HG03135 (cell line): ENCODE data around the gene KCNE1.
A peak's percentile ranks its signal among the peaks of the same experiment; 100 is the strongest.

ENCODE experiments used
- ATAC-seq: cut with Tn5 transposase; IDR thresholded peaks from one replicate; pipeline ENCODE4 v1.9.1; 2021; ENCODE audit warnings: mild to moderate bottlenecking, moderate library complexity; ENCODE audit not compliant: unreplicated experiment

KCNE1 gene

DNA sequence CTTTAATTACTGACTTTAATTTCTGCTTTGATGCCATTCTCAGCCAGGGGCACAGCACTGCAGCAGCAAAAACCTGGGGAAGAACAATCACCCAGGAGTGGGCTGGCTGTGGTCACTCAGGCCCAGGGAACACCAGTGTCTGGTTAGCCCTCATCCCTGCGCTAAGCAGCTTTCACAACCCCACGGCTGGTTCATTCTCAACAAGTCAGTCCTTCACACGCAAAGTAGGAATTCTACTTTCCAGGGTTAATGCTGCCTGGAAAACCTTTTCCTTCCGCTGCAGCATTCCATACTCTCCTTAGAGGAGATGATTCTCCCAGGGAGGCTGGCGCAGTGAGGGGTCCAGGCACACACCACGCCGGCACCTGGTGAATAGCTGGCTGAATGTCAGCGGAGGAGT, 24.3 kb upstream of the KCNE1 start:
- no peak for ATAC-seq

DNA sequence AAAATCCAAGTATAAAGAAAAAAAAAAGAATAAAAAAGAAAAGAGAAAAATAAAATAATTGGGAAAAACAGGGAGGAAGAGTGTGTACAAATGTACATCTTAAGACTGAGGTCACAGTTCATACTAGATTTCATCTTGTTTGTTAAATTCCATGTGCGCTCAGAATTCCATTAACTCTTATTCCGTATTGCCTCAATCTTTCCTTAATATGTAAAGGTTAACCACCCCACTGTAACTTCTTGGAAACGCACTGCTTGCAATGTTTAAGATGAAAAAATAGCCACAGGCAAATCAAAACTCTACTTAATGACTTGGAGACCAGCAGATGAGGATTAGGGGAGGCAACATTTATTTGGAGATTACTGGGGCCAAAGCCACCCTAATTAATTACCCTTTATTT, 23.9 kb upstream of the KCNE1 start:
- ATAC-seq = no peak

DNA sequence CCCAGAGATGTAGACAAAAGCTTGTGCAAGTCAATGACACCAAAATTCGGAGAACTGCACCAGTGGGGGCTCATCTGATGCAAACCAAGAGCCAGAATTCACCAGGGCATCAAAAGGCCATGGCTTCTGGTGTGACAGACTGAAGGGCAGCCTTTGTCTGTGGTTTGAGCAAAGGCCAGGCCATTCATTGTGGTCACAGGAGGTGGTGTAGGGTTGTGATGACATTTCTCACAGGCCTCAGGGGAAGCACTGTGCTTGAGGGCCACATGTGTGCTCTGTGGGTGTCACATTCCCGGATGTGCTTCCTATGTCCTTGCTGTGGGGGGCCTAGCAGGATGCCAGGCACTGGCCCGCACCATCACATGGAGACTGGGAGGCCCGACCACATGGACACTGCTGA, 22.5 kb upstream of the KCNE1 start:
- ATAC-seq = no peak

DNA sequence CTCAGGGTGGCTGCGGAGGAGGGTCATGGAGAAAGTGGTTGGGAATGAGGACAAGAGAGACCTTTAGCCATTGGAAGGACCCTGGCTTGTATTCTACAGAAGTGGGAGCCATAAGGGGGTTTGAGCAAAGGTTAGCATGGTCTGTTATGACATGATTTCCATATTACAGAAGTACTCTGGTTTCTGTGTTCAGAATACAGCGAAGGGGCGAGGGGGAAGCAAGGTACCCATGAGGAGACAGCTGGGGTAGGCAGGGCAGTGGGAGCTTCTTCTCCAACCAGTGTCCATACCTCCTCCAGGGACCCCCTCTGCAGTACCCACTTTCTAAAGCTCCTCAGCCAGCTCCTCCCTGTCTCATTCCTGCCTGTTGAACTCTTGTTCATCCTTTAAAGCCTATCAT, 21.9 kb upstream of the KCNE1 start:
- ATAC-seq = no peak

DNA sequence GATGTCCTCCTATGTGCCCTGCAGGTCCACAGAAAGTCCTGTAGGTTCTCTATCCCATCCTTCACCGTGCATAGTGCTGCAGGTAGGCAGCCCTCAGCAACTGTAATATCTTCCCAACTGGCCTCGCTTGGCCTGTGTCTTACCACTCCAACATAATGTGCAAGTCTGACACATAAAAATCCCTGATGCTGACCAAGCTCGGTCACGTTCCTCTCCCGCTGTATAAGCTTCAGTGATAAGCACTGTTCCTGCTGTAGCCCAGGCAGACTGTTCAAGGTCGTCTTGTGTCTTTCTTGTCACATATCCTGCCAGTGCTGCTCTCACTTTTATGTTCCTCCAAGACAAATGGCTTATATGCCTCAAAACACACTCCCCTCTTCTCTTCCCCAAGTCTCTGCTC, 19.4 kb upstream of the KCNE1 start:
- ATAC-seq = no peak

DNA sequence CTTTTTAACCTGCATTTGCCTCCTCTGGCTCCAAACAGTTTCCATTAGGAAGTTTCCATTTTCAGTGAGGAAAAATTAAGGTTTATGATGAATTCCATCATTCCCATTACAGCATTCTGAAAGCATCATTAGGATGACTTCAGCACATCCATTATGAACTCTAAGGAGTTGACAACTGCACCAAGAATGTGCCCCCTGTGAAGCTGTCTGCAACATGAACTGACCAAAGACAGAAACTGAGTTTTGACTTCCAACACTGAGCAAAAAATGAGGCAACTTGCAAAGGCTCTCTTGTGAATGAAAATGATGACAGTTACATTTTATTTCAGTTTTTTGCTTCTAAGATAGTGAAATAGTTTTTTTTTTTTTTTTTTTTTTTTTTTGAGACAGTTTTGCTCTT, 18.3 kb upstream of the KCNE1 start:
- ATAC-seq = no peak

DNA sequence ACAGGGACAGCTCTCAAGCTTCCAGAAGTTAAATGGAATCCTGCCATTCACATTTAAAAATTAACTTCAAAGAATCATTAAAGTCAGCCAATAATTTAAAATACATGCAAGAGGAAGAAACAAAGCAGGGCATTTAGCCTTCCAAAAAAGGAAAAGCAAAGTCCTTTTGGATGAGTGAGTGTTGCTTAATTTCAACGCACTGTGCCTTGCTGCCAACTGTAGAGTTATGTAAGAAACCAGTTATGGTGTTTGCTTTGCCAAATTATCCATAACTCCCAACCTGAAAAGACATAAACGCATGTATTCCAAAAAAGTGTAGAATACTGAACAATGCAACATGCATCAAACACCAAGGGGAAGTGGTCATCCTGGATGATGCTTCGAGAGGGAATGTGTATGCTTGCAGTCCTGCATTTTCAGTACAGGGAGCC, 16.1 kb upstream of the KCNE1 start:
- ATAC-seq = no peak

DNA sequence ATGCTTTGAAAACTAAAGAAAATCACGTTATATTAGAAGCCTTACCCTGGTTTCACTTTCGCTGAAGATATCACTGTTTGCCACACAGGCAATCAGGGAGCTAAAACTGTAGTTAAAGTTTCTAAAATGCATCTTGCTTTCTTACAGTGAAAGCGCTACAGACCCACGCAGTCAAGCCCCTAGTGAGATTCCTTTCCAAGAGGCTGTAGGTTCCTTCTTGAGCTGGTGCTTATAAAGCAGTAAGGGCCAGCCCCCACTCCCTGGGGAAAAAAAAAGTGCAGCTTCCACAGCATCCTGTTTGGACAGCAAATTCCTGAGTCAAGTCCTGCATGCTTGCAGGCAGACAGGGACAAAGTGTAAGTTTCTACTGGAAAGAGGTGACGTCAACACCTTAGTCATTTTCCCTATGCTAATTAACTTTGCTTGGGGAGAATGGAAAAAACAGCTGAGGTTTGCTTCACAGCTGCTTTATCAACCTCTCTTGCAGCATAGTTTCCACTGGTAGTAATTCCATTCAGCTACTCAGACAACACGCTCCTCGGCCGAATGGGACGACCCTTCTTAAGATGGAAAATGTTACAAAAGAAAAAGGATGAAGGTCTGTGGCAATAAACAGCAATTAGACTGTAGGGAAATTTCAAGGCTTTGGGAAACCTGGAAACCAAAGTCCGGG, 14.7 kb upstream of the KCNE1 start:
- no peak for ATAC-seq

DNA sequence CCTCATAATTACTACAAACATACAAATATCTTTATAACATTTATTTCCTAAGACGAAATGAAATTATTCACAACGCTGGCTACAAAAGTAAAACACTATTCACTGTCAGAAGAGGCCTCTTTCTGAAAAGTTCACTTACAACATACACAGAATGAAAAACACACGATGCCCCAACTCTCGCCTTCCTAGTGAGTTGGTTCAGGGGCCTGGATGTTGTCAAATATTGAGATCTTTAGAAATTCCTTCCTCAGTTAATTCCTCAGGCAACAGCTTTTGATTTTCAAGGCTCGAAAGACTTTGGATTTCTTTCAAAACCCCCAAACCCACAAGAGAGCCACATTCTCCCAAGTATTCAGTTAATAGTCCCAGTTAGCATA, 14.2 kb upstream of the KCNE1 start:
- ATAC-seq = no peak

DNA sequence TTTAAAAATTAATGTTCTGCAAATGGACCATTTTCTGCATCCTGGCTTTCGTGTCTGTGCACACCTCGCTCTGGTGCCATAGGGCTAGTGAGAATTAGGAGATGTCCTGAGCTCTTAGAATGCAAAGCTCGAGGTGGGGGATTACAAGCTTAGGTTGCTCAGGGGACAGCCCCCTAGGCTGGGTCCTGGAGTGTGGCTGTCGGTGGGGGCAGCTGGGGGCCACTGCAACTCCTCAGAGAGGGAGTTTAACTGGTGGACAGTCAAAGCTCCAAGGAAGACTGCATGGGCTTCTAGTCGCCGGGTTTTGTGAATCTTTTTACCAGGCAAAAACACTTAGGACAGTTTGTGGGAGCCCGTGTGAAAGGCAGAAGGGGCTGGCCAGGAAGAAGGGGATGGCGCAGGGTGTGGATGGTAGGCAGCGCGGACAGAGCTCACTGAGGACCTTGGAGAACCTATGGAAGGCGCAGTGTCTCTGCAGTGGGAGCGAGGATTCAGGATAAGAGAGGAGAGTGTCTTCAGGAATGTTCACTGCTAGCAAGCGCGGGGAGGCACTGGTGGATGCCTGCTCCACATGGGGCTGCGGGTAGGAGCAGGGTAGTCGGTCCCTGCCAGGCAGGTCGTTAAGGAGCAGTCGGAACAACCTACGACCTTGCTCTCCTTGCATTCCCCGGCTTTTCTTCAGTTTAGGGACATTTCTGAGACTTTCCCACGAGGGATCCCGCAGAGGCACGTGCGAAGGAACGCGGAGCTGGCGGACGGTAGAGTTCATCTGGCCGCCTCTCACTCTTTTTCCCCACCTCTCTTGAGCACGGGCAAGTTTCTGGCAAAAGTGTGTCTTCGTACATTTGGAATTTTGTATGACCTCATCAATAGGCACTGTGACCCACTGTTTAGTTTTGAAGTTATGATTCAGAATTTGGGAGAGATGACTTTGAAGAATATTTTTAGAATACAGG, 12.9 kb upstream of the KCNE1 start:
- no peak for ATAC-seq

DNA sequence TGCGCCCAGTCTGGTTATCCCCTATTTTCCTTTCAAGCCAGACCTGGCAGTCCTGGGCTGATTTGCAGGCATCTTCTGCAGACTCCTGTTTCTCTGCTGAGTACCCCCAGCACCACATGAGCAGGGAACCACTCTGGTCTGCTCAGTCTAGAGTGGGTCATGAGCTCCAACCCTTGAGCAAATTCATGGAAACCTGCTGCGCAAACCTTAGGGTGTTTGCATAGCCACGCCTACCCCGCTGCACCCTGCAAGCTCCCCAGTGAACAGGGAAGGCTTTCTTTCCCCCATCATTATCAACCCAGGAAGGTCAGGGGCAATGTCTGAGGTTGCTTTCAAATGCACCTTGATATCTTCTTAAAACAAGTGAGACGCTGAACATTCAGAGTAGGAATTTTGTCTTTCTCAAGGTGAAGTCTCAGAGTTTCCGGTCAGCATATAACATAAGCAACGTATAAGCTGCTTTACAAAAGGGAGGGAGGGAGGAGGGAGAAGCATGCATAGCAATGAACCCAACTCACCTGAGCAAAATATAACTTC, 11.1 kb upstream of the KCNE1 start:
- ATAC-seq = no peak

DNA sequence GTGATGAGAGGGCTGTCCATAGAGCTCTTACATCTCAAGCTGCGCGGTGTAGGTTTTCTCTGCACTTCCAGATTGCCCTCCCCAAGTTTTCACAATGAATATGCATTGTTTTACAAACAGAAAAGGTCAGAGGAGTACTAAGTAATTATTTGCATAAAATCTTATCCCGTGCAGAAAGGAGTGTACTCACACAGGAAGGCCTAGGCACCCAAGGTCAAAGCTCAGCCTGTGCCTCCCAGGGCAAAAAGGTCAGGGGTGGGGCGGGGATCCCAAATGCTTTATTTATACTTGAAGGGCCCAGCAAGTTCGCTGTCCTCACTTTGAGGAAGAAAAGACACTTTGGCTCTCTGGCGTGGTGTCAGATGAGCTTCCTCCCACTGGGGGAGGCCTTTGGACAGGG, 10.3 kb upstream of the KCNE1 start:
- ATAC-seq = no peak

DNA sequence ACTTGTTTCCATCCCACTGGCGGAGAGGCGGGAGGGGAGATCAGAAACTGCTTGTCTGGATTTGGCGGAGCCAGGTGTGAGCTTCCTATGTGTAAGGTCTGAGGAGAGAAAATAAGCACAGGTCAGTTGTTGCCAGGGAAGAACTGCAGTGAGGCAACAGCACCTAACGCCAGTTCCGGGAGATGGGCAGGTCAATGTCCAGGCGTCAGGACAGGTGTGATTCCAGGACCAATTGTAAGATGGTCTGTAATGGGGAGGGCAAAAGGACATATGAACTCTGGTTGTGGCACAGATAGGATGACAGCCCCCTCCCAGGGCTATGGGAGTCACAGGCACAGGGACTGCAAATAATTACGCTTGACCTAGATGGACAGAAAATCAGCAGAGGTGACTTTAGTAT, 9.6 kb upstream of the KCNE1 start:
- no peak for ATAC-seq

DNA sequence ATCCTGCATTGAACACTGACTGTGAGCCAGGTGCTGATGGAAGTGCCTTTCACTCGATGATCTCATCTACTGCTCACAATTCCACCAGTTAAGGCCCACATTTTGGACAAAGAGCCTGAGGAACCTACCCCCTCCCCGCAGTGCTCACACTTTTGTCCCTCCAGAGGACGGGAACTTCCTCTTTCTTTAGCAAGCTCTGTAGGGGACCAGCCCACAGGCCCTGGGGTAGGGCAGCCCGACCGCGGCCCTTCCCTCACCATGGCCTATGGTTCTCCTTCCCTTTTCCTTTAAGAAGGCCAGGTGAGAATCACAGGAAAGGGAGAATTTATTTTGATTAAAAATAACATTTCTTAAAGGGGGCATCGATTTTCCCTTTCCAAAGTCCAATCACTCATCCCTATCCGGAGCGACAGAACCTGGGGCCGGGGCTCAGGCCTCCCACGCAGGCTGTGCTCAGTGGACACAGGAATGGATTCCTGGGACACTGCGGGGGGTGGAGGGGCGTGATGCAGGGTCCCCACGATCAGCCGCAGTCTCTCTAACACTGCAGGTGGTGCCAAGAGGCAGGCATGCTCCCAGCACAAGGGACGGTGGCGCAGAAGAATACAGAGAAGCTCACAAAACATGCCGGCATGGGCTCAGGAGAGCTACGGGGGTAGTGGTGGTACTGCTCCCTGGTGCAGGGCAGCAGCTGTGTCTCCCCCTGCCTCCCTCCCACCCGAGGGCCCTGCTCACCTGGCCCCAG, 8.9 kb upstream of the KCNE1 start:
- ATAC-seq = no peak

DNA sequence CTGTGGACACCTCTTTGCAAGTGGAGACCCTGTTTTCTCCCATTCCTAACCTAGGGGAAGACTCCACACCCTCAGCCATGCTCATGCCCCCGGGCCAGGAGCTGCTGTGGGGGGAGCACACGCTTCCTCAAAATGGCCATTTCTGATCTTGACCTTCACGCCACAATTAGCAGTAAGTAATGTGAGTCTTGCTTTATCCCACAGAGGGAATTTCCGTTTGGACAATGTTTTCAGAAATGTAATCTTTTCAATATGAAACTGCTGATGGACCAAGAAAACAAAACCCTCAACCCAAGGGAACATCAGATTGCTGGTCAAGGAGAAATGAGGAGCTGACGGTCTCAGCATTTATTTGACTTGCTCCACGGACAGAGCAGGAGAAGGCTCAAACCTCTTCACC, 8.3 kb upstream of the KCNE1 start:
- no peak for ATAC-seq

DNA sequence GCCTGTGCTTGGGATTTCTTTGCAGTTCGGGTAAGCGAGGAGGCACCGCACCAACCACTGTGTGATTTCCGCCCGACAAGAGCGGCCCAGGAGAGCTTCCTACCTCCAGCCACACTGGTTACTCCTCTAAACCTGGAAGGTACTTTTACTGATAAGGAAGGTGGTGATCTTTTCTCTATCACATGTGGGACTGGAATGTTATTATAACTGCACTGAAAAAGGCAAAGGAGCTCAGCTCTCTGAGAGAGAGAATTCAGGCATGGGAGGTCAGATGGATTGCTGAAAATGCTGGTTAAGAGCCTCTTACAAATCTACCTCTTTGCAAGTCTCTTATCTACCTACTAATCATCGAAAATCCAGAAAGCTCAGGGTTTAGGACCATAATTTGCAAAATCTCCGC, 7.7 kb upstream of the KCNE1 start:
- no peak for ATAC-seq

DNA sequence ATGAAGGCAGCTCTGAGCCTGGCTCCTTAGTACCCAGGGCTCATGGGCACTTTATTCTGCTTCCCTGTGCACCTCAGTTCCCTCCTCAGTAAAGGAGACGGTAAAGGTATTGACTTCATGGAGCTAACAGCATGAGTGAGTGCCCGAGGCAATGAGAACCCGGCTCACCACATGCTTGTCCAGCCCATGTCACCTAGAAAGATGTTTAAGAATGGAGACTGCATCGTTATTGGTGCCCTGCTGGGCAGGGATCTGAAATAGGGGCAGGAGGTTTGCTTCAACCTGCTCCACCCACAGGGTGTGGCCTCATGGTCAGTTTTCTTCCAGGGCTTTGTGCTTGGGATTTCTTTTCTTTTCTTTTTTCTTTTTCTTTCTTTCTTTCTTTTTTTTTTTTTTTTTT, 7.0 kb upstream of the KCNE1 start:
- no peak for ATAC-seq

DNA sequence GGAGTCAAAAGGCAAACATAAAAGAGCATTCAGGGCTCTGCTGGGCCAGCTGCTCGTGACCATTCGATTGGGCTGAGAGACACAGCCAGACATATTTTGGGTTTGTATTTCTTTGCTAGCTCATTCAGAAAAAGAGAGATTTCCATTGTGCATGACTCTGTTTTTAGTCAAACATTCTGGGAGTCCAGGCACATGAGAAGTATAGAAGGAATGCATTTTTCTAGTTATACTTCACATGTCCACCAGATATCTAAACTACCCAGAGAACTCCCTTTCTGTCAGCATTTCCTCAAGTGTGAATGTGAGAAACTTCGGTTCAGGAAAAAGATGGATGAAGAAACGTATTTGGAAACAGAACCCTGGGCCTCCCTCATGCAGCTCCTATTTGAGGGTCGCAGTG, 6.3 kb upstream of the KCNE1 start:
- no peak for ATAC-seq

DNA sequence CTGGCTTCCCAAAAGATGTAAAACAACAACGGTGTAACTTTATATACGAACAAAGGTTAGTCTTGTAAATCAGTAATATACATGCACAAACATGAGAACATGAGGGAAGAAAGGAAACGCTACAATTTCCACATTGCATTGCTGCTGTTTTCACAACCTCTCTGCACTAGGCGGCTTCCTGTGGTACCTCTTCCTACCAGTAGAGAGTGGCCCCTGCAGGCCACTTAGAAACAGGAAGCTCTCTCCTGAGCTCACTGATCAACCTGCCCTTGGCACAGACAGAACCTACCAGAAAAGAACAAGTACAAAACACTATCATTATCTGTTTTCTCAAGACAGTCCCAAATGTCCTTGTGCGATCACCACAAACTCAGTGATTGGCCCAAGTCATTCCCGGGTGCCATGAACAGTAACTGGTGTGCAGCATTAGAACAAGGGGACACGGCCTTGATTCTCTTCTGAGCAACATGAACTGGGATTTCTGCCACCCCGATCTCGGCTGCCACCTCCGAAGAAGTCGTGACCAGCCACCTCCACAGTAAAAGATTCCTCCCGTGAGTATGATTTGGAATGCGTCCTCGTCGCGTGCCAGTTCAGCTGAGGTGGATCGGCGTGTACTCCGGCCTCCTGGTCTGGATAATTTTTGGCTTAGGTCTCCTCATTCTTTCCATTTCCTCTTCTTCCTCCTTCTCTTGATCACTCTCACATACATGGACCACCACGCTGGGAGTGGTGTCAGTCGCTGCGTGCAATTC, 5.7 kb upstream of the KCNE1 start:
- ATAC-seq = peak; percentile 54

DNA sequence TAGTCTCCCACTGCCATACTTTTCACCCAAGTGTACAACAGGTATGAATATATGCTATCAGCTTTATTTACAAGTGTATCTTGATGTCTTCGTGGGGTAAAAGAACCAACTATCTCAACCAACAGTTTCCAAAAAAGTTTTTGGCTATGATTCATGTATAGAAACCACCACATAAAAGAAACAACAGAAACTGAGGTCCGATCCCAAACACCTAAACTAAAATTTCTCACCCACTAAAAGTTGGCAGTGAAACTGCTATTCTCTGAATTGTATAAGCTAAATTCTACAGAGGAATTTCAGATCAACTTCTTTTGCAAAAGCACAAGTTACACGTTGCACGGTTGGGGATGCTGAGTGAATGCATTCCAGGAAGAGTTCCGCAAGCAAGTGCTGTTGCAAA, 5.0 kb upstream of the KCNE1 start:
- ATAC-seq = no peak
